Subcutaneous adipose tissue (tissue), 4 donors: ENCODE measurements around the gene CFAP157. TPM values are rescaled to one million over a fixed set of nuclear protein-coding genes. Genes with fewer than 3 reads are reported as not detected.

Source experiments
- CTCF ChIP-seq: fragments of 450-650 bp; IDR thresholded peaks from one replicate; pipeline ENCODE4 v1.5.1; 2016; ENCODE audit warnings: low read depth, mild to moderate bottlenecking, control low read depth, antibody characterized with exemption, moderate library complexity
- total RNA-seq, 4 donors: library from RNA; depleted of rRNA; stranded (reverse); fragments of >200 nt; gene quantifications; one replicate each; pipeline ENCODE4 v1.1.0, GENCODE V29; 2016

Gene CFAP157
- total RNA-seq, 4 donors from 2014 or later: not detected

DNA sequence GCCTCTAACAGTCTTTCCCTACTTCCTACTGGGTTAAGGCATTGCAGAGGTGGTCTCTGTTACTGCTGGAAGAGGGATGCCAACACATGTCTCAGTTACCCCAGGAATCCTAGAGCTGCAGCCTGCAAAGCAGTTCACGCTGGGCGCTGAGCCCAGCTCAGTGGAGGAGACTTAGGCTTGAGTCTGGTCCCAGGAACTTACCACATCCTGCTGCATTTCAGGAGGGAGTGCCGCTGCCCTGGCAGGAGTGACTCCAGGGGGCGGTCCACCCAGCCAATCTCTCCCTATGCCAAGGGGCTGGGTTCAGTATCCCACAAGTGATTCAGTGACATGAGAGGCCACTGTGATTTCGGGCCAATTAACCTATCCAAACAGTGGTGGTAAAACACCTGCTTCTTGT, 16.7 kb downstream of the CFAP157 start:
- no peak for TF ChIP-seq CTCF

DNA sequence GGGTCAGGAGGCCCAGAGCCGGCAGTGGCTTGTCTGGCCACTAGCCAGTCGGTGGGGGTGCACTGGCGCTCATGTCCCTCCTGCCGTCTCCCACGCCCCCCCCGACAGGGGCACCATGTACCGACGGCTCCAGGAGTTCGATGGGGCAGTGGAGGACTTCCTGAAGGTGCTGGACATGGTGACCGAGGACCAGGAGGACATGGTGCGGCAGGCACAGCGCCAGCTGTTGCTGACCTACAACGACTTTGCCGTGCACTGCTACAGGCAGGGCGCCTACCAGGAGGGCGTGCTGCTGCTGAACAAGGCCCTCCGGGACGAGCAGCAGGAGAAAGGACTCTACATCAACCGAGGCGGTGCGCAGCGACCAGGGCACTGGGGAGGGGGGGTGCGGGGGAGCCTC, 17.2 kb downstream of the CFAP157 start:
- no peak for TF ChIP-seq CTCF

GRCh38 chr9:127726871-127727270, 20.1 kb downstream of the CFAP157 start:
- TF ChIP-seq CTCF: no peak

GRCh38 chr9:127728808-127729207, 22.0 kb downstream of the CFAP157 start:
- TF ChIP-seq CTCF: no peak

GRCh38 chr9:127729522-127730256, 22.9 kb downstream of the CFAP157 start:
- TF ChIP-seq CTCF: no peak

DNA sequence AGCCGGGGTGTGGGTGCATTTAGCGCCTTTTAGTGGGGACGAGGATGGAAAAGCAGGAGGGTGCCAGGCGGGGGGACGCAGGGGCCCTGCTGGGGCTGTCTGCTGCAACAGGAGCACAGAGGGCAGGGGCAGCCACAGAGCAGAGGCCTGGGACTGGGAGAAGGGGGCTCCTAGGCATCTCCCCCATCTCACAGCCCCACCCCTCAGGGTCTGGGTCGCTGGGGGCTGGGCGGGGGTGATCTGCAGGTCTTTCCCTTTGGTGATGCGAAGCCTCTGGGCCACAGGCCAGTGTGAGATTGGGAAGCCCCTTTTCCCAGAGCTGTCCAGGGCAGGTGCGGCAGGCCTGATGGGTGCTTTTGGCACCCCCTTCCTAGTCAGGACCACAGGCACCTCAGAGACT, 23.5 kb downstream of the CFAP157 start:
- no peak for TF ChIP-seq CTCF

DNA sequence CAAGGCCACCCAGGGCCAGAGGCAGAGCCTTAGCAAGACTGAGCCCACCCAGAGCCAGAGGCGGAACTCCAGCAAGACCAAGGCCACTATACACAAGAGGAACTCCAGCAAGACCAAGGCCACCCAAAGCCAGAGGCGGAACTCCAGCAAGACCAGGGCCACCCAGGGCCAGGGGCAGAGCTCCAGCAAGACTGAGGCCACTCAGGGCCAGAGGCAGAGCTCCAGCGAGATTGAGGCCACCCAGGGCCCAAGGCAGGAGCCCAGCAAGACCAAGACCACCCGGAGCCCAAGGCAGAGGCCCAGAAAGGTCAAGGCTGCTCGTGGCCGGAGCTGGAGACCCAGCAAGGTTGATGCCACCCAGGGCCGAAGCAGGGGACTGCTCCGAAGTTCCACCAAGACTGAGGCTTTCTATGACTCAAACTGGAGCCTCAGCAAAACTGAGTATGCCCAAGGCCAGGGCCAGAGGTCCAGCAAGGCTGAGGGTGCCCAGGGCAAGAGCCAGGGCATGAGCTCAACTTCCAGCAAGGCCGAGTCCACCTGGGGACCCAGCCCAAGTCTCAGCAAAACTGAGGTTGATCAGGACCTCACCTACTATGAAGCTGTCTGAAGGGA, 24.1 kb downstream of the CFAP157 start:
- TF ChIP-seq CTCF: no peak
